HepG2 (cell line): ENCODE measurements around the gene CD2AP. TPM values are rescaled to one million over a fixed set of nuclear protein-coding genes. Genes with fewer than 3 reads are reported as not detected.

ENCODE experiments used
- AGO2 ChIP-seq: fragments of 200-400 bp; formaldehyde crosslinking; optimal IDR thresholded peaks from 2 replicates; pipeline ENCODE3; 2017; ENCODE audit warnings: mild to moderate bottlenecking, low read depth, low read length, moderate library complexity
- FOXO4 ChIP-seq: sonication (generic); formaldehyde crosslinking; conservative IDR thresholded peaks from 2 replicates; pipeline ENCODE4 v1.8.1; 2023; ENCODE audit warnings: missing genetic modification reagents
- HNF4G ChIP-seq, 2 experiments: sonication (generic) in 1 of 2; formaldehyde crosslinking in 1 of 2; IDR thresholded peaks; 2 replicates each; pipeline versions ENCODE4 v1.4.0 to v1.6.1; 2011 to 2020; ENCODE audit warnings: borderline replicate concordance in 2 of 2, low read depth in 2 of 2, mild to moderate bottlenecking in 2 of 2, low read length in 1 of 2, missing genetic modification reagents in 1 of 2, moderate library complexity in 1 of 2
- NFE2L2 ChIP-seq: fragments of 150-350 bp; IDR thresholded peaks from 2 replicates; pipeline ENCODE4 v1.6.1; 2014; ENCODE audit warnings: low read length
- RFX3 ChIP-seq: IDR thresholded peaks from 2 replicates; pipeline ENCODE4 v1.6.1; 2016; ENCODE audit warnings: missing biosample characterization, missing genetic modification reagents
- SMARCE1 ChIP-seq: fragments of 450-650 bp; IDR thresholded peaks from 2 replicates; pipeline ENCODE4 v1.6.1; 2017; ENCODE audit warnings: borderline replicate concordance
- STAG1 ChIP-seq: sonication (generic); formaldehyde crosslinking; IDR thresholded peaks from 2 replicates; pipeline ENCODE4 v1.4.0; 2020; ENCODE audit warnings: missing genetic modification reagents
- THAP11 ChIP-seq: IDR thresholded peaks from 2 replicates; pipeline ENCODE4 v1.6.1; 2016; ENCODE audit warnings: missing biosample characterization, missing genetic modification reagents
- ZBTB7A ChIP-seq: sonication (generic); formaldehyde crosslinking; IDR thresholded peaks from 2 replicates; pipeline ENCODE4 v1.8.0; 2022; ENCODE audit warnings: mild to moderate bottlenecking, missing genetic modification reagents
- ZNF326 ChIP-seq: sonication (generic); formaldehyde crosslinking; IDR thresholded peaks from 2 replicates; pipeline ENCODE4 v1.4.0; 2020; ENCODE audit warnings: missing genetic modification reagents, borderline replicate concordance
- ZNF354B ChIP-seq: sonication (generic); formaldehyde crosslinking; IDR thresholded peaks from 2 replicates; pipeline ENCODE4 v1.8.0; 2022; ENCODE audit warnings: mild to moderate bottlenecking, missing genetic modification reagents
- ZNF530 ChIP-seq: sonication (generic); formaldehyde crosslinking; IDR thresholded peaks from 2 replicates; pipeline ENCODE4 v1.5.0; 2020; ENCODE audit warnings: low read depth, mild to moderate bottlenecking, missing genetic modification reagents
- ZNF605 ChIP-seq: sonication (generic); formaldehyde crosslinking; IDR thresholded peaks from 2 replicates; pipeline ENCODE4 v1.8.0; 2022; ENCODE audit warnings: mild to moderate bottlenecking, missing genetic modification reagents
- ZNF644 ChIP-seq: IDR thresholded peaks from 2 replicates; pipeline ENCODE4 v1.6.1; 2016; ENCODE audit warnings: low read depth
- ZNF839 ChIP-seq: sonication (generic); formaldehyde crosslinking; IDR thresholded peaks from 2 replicates; pipeline ENCODE4 v1.4.0; 2020; ENCODE audit warnings: missing genetic modification reagents, mild to moderate bottlenecking, borderline replicate concordance
- ZSCAN9 ChIP-seq: IDR thresholded peaks from 2 replicates; pipeline ENCODE4 v1.6.1; 2016; ENCODE audit warnings: borderline replicate concordance
- polyA plus RNA-seq, 8 experiments: library from polyadenylated mRNA; depleted of rRNA in 3 of 8; stranded (reverse) in 7 of 8; unstranded in 1 of 8; fragments of >200 nt; fragmentation: Illumina TruSeq in 4 of 8; extraction: Trizol in 4 of 8; gene quantifications; 2 replicates each; pipeline versions ENCODE4 v1.2.1 to v1.2.3, GENCODE V29; 2011 to 2016; ENCODE audit warnings: low read depth in 4 of 8, missing spikeins in 1 of 8, mixed read lengths in 1 of 8; ENCODE audit not compliant: insufficient read depth in 1 of 8
- total RNA-seq, 5 experiments: library from RNA; depleted of rRNA; stranded (reverse); fragments of >200 nt; fragmentation: Illumina TruSeq; extraction: Trizol; gene quantifications; 2 replicates each; pipeline ENCODE4 v1.2.3, GENCODE V29; 2016; ENCODE audit warnings: low read depth in 1 of 5
- TF ChIP-seq, protein P1 (sequence below): sonication (generic); formaldehyde crosslinking; IDR thresholded peaks from 2 replicates; pipeline ENCODE4 v1.4.0; 2020; ENCODE audit warnings: missing genetic modification reagents
- TF ChIP-seq, protein P2 (sequence below): sonication (generic); formaldehyde crosslinking; IDR thresholded peaks from 2 replicates; pipeline ENCODE4 v1.5.1; 2020; ENCODE audit warnings: mild to moderate bottlenecking, missing genetic modification reagents, moderate library complexity
- TF ChIP-seq, protein P3 (sequence below): IDR thresholded peaks from 2 replicates; pipeline ENCODE4 v1.6.1; 2016; ENCODE audit warnings: low read depth
- TF ChIP-seq, protein P4 (sequence below): fragments of 450-650 bp; IDR thresholded peaks from 2 replicates; pipeline ENCODE4 v1.6.1; 2017

Gene CD2AP
- total and polyA plus RNA-seq, 2 of the 13 experiments (the other 11 are each of a cell fraction or from before 2014, with no cell fraction given) = 8.6 to 31.9 TPM

DNA sequence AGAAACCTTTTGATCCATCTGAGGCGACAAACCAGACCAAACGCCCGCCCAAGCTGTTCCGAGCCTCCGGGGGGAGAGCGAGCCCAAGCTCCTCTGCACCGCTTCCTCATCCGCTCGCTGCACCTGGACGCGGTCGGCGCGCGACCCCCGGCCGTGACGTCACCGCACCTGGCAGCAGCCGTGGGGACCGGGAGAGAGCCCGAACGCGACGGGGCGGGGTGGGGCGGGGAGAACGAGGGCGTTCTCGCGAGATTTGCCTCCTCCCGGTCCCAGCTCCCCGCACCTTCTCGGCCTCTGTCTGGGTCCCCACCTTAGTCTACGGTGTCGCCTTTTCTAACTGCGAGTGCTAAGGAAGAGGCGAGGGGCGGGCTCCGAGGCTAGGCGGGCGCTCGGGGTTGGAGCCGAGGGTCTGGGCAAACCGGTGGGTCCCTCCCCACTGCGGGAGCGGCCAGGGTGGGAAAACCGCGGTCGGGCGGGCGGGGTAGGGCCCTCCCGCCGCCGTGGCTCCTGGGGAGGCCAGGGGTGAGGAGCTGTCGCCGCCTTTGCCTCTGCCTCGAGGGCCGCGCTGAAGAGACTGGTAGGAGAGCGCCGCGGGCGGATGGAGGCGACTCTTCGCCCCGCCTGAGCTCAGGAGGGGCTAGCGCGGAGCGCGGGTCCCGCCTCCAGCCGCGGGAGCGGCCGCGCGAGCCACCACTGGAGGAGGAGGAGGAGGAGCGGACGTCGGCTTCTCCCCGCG is at the start of gene CD2AP (continued):
- TF ChIP-seq, protein P1, sequence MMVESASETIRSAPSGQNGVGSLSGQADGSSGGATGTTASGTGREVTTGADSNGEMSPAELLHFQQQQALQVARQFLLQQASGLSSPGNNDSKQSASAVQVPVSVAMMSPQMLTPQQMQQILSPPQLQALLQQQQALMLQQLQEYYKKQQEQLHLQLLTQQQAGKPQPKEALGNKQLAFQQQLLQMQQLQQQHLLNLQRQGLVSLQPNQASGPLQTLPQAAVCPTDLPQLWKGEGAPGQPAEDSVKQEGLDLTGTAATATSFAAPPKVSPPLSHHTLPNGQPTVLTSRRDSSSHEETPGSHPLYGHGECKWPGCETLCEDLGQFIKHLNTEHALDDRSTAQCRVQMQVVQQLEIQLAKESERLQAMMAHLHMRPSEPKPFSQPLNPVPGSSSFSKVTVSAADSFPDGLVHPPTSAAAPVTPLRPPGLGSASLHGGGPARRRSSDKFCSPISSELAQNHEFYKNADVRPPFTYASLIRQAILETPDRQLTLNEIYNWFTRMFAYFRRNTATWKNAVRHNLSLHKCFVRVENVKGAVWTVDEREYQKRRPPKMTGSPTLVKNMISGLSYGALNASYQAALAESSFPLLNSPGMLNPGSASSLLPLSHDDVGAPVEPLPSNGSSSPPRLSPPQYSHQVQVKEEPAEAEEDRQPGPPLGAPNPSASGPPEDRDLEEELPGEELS = no peak
- TF ChIP-seq ZNF605 (CRISPR knock-in tag) (no peak; the same call in 1 of the 2 replicates), THAP11 (CRISPR knock-in tag) (peak; percentile 69), STAG1 (CRISPR knock-in tag) (no peak), HNF4G (IDR thresholded peaks at IDR 0.05; ENCODE audit: borderline replicate concordance, low read depth, low read length) (no peak), HNF4G (CRISPR knock-in tag; IDR thresholded peaks at IDR 0.05; ENCODE audit: borderline replicate concordance, low read depth) (no peak), ZNF326 (CRISPR knock-in tag) (no peak), ZNF354B (peak; percentile 83), SMARCE1 (no peak), ZNF839 (CRISPR knock-in tag) (no peak), ZNF644 (no peak), RFX3 (CRISPR knock-in tag) (no peak), NFE2L2 (no peak), FOXO4 (CRISPR knock-in tag) (no peak), AGO2 (peak; percentile 95), ZSCAN9 (CRISPR knock-in tag) (peak; percentile 61; the same call in 1 of the 2 replicates), ZBTB7A (CRISPR knock-in tag) (peak; percentile 98), ZNF530 (CRISPR knock-in tag) (no peak)
- TF ChIP-seq, protein P2, sequence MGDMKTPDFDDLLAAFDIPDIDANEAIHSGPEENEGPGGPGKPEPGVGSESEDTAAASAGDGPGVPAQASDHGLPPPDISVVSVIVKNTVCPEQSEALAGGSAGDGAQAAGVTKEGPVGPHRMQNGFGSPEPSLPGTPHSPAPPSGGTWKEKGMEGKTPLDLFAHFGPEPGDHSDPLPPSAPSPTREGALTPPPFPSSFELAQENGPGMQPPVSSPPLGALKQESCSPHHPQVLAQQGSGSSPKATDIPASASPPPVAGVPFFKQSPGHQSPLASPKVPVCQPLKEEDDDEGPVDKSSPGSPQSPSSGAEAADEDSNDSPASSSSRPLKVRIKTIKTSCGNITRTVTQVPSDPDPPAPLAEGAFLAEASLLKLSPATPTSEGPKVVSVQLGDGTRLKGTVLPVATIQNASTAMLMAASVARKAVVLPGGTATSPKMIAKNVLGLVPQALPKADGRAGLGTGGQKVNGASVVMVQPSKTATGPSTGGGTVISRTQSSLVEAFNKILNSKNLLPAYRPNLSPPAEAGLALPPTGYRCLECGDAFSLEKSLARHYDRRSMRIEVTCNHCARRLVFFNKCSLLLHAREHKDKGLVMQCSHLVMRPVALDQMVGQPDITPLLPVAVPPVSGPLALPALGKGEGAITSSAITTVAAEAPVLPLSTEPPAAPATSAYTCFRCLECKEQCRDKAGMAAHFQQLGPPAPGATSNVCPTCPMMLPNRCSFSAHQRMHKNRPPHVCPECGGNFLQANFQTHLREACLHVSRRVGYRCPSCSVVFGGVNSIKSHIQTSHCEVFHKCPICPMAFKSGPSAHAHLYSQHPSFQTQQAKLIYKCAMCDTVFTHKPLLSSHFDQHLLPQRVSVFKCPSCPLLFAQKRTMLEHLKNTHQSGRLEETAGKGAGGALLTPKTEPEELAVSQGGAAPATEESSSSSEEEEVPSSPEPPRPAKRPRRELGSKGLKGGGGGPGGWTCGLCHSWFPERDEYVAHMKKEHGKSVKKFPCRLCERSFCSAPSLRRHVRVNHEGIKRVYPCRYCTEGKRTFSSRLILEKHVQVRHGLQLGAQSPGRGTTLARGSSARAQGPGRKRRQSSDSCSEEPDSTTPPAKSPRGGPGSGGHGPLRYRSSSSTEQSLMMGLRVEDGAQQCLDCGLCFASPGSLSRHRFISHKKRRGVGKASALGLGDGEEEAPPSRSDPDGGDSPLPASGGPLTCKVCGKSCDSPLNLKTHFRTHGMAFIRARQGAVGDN = peak; percentile 94
- TF ChIP-seq, protein P3, sequence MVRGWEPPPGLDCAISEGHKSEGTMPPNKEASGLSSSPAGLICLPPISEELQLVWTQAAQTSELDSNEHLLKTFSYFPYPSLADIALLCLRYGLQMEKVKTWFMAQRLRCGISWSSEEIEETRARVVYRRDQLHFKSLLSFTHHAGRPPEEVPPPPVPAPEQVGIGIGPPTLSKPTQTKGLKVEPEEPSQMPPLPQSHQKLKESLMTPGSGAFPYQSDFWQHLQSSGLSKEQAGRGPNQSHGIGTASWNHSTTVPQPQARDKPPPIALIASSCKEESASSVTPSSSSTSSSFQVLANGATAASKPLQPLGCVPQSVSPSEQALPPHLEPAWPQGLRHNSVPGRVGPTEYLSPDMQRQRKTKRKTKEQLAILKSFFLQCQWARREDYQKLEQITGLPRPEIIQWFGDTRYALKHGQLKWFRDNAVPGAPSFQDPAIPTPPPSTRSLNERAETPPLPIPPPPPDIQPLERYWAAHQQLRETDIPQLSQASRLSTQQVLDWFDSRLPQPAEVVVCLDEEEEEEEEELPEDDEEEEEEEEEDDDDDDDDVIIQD (CRISPR knock-in tag) = peak; percentile 84
- TF ChIP-seq, protein P4, sequence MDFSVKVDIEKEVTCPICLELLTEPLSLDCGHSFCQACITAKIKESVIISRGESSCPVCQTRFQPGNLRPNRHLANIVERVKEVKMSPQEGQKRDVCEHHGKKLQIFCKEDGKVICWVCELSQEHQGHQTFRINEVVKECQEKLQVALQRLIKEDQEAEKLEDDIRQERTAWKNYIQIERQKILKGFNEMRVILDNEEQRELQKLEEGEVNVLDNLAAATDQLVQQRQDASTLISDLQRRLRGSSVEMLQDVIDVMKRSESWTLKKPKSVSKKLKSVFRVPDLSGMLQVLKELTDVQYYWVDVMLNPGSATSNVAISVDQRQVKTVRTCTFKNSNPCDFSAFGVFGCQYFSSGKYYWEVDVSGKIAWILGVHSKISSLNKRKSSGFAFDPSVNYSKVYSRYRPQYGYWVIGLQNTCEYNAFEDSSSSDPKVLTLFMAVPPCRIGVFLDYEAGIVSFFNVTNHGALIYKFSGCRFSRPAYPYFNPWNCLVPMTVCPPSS = no peak
